GM19452 (cell line): Measurements from ENCODE around the gene CRYL1.

Experiments used
- ATAC-seq: cut with Tn5 transposase; IDR thresholded peaks from one replicate; pipeline ENCODE4 v1.9.1; 2021; ENCODE audit not compliant: unreplicated experiment

Gene CRYL1

DNA sequence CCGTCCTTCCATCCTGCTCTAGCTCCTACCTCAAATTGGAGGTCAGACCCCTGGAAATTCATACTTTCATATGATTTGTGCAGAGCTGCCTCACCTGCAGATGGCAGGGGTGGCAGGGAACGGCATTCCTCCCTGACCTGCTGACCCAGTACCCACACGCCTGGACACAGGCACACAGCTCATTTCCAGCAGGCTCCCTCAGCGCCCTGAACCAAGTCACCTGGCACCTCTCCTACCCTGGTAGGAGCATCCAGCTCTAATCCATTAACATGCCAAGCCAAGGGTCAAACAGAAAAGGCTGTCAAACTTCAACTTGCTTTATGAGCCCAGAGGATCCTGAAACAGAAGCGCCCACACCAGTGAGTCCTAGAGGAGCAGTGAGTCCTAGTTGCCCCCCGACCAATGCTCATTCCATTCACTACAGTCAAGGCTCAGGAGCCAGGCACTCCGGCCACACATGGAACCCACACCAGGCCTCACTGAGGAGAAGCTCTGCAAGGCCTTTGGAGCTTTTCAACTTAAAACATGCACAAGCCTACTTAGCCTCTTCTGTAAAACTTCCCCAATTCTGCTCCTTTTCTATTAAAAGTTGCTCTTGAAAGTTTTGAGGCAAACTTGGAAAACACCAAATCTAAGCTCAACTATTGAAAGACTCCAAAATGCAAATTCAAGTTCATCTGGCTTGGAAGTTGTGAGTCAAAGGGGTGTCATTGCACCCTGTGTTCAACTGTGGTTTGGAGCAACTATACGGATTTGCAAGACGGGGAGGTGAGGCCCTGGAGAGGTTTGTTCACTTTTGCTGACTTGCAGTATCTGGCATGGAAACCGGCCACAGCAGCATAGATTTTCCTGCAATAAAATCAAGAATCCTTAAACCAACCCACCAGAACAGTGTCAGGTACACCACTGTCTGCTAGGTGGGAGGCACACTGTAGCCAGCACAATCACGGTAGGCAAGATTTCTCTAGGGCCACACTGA lies 96.7 kb downstream of the CRYL1 start:
- no peak for ATAC-seq

DNA sequence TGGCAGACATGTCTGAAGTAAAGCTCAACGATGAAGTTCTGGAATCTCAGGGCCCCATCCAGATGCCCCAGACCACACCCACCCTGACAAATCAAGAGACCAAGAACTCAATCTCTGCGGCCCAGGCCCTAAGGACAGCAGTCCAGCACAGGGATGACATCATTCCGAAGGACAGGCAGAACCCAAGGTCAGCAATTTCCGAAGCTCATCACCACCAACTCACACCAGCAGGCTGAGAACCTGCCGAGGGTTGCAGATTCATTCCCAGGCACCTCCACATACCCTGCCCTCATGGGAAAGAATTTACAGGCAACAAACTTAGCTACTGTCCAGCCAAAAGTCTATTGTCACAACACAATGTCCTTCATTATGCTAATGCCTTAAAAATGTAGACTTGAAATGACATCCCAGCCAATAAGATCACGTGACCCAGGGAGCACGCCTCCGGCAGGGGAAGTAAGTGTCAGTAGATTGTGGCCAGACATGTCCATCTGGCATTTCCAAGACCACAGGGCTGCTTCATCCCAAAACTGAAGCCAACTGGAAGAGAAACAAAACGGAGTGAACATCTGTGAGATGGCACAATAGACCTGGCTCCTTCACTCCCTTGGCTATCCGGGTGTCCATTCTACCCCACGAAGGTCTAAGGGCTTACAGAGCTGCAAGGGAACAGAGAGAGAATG lies 98.8 kb downstream of the CRYL1 start:
- ATAC-seq: no peak

DNA sequence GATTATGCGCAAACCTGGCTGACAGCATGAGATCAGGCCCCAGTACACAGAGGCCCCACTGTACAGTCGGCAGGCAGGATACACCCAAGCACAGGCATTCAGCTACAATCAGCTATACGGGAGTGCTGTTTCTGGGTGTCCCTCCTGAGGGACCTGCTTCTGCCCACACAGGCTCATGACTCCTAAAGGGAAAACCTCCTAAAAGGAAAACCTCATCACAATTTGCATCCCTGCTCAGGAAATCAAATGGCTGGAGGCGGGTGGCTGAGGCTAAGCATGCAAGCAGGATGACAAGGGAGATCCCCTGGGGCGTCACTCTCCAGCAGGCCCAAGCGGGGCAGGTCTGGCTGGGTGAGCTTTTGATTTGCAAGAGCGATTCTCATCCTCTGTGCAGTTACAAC lies 99.8 kb downstream of the CRYL1 start:
- peak; percentile 45 for ATAC-seq

DNA sequence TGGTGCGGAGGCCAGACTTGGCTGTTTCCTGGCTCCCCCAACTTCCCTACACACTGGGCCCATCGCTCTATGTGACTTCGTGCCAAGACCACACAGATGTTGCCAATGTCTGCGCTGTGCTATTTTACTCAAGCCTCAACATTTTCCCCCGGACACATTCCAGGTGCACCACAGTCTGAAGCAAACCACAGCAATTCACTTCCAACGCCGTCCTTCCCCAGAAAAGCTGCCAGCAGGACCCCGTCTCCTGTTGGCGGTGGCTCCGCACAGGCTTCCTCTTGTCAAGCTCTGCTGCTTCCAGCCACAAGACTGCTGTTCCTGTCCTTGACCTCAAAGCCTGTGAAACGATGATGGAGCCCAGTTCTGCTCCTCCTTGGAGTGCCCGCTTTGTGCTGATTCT lies 100.7 kb downstream of the CRYL1 start:
- no peak for ATAC-seq

DNA sequence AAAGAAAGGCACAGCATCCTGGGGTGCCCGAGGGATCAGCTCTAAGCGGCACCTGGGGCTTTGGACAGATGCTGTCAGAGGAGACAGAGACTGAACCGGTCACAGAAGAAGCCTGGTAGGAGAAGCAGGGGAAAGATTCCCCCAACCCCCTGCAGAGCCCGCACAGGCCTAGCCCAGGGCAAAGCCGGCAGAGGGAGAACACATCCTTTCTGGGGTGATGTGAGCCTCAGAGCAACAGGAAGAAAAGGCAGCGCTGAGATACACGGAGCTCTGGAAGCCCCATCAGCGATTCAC lies 101.2 kb downstream of the CRYL1 start:
- no peak for ATAC-seq

DNA sequence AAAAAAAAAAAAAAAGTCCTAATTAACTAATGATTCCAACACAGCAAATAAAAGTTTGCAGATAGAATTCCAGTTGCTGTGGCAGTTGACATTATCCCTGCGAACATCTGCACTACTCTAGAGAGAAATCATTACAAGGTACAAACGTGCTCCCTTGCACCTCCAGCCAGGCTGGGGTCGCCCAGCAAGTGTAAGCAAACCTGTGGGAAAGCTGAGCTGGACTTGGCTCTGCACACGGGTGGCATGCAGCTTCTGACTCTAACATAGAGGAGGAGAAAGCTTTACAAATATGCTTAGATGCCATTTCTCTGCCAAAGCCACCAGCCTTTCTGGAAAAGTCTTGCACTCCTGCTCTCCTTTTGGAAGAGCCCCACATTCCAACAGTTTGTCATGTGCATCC lies 103.3 kb downstream of the CRYL1 start:
- no peak for ATAC-seq

DNA sequence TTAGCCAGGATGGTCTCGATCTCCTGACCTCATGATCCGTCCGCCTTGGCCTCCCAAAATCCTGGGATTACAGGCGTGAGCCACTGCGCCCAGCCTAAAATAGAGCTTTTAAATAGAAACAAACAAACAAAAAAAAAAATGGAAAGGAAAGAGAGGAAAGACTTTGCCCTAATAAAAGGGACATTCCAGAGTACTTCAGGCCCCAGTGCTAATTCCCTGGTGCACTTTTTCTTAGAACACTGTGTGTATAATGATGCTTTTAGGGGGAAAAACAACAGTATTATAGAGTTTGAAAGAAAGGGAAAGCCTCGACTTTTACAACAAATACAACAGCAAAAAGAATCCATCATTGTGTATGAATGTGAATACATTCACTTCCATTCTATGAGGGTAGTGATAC lies 104.7 kb downstream of the CRYL1 start:
- ATAC-seq: no peak

DNA sequence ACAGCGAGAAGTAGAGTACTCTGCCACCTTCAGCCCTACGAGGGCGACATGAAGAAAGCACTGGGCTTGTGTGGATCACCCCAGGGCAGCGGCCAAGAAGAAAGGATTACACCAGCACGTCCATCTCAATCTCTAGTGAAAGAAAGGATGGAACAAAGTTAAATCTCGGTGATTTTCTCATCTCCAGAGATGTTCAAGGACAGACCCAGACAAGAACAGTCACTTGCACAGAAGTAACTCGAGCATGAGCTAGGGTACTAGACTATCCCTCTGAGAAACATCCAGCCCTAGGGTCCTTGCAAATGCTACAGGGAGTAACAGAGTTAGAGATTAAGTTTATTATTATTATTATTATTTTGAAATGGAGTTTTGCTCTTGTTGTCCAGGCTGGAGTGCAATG lies 106.7 kb downstream of the CRYL1 start:
- no peak for ATAC-seq

DNA sequence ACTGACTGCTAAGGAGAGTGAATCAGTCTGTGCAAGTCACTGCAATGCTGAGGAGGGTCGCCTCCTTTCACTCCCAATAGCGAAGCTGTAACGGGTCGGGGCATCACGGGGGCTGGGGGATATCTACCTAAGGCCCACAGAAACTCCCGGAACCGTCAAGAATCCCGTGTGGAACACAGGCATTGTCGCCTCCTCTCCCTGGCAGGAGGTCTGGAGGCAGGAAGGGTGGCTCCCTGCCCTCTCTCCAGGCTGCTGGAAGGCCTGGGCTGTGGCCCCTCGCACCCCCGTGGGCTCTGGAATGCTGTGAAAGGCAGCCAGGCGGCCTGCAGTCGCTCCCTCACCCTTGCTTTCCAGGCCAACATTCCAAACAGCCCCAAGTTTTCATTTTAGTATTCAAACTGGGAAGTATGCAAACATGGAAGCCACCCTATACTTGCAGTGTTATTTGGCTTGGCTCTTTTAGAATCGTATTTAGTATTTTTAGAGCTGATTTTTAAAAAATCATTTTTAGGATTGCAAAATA lies 109.4 kb downstream of the CRYL1 start:
- ATAC-seq: no peak

DNA sequence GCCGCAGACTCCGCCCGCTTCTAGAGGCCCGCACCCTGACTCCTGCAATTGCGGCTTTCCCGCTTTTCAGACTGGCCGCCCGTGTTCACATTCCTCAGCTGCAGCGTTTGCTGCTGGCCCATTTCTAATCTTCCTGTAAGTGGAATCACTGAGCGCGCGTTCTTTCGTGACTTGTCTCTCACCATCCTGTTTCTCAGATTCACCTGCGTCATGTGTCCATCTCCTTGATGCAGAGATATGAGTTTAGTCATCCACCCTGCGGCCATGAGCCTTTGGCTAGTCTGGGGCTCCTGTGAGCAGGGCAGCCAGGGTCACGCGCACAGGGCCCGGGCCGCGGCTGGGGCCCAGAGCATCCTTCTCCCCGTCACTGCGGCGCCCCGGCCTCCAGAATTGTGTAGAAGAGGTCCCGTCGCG lies 110.0 kb downstream of the CRYL1 start:
- ATAC-seq: no peak

DNA sequence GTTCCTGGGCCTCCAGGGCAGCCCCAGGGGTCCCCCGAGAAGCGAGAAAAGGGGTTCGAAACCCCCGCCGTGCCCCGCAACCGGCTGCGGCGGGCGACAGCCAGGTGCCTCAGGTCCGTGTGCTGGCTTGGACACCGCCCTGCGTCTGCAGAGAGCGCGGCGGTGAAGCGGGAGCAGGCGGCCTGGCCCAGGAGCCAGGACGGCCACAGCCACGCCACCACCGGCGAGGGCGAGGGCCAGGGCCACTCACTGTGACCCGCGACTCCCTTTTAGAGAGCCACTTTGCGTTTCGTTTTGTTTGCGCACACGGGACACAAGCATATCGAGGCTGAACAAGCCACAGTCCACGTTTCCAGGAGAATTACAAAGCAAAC lies 110.4 kb downstream of the CRYL1 start:
- no peak for ATAC-seq

DNA sequence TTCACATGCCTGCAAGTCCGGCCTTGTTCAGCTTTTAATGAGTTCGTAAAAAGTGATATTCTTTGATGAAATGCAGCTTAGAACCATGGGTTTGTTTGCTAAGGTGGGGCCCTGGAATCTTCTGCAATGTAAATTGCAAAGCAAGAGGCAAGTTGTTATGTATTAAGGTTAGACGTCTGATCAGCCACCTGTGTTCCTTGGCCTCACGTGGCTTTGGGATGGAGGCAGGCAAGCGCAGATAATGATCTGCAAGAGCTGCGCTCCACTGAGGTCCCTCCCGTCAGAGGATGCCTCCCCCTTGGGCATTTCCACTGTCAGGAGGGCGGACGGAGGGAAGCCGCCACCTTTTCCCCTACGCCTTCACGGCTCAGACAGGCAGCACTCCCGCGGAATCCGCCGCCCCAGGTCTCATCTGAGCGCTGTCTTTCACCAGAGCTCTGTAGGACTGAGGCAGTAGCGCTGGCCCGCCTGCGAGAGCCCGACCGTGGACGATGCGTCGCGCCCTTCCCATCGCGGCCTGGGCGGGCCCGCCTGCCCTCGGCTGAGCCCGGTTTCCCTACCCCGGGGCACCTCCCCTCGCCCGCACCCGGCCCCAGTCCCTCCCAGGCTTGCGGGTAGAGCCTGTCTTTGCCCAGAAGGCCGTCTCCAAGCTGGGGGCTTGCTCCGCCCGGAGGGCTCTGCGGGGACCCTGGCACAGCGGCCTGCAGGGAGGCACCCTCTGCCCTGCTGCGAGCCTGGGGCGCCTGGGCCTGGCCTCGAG lies 110.9 kb downstream of the CRYL1 start:
- no peak for ATAC-seq

DNA sequence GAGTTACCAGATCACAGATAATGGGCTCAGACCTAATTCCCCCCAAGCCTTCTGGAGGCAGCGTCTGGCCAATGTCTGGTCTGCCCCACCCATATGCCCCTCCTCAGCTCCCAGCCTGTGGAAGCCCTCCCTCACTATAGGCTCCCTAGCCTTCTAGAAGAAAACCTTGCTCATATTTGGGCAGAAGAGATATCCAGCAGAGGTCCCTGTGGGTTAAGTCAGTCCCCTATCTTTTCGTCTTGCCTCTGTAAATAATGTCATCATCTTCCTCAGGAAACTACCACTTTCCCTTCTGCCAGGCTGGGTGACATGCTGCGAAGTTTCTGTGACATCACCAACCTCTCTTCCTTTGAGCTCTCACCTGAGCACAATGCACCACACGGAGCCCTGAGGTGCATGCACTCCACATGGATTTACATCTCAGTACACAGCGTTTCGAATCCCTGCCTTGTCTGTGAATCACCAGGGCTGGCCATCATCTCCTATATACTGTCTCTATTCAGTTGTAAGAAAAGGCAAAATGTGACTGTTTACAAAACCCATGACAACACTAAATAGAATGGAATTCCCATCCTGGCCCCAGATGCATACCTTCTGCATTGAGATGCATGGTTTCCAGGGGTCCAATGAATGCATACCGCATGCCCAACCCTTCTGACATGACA lies 112.8 kb downstream of the CRYL1 start:
- no peak for ATAC-seq

DNA sequence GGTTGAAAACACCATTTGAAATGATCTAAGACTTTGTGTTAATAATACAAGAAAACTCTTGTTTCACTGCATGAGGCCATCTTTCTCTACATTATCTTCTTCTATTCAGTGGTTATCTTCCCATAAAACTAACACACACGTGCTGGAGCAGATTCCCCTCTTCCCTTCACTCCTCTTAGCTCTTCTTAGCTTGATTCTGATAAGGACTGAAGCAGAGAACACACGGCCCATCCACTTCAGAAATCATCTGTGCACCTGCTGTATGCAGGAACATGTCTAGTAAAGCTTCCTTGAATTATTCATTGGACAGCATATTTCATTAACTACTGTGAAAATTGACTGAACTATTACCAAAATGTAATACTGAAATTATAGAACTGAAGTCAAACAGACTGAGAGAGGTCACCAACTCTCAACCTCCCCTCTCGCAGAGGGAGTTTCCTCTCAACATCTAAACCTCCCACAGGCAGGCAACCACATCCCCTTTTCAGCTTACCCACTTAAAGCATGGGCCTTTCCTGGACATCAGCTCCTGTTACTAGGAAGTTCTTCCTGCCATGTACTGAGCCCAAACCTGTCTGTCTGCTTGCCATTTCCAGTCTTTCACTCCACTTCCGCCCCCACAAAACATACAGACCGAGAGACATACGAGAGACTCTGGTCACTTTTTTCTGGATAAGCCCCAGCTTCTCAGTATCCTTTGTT lies 113.9 kb downstream of the CRYL1 start:
- ATAC-seq: peak; percentile 94

DNA sequence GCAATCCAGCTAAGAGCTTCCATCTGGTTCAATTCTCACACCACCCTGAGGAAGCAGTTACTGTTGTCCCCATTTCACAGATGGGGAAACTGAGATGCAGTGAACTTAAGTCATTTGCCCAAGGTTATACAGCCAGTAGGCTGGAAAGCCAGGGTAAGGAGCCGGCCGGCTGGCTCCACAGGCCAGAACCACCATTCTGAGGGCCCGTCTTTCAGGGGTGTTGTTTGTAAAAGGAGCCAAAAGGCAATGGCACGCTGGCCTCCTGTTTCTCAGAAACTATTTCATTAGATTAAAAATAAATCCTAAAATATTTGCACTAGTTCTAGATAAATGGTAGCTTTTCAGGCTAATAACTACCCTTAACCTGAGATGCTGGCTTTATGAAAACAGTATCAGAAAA lies 114.9 kb downstream of the CRYL1 start:
- no peak for ATAC-seq

DNA sequence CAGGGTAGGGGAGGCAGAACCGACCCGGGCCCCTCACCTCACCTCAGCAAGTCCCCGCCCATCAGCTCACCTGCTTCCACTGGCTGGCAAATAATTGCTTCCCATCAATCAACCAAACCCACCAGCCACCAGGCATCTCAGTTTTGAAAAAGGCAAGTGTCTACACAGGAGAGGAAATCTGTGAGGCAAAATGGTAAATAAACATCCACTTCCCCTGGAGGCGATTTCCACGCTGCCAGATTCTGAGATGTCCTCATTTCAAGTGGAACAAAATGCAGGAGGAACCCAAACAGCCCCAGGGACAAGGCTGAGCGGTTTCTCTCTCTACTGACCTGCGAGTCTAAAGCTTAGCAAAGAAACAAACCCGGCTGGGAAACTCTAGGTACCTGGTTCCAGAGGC lies 117.5 kb downstream of the CRYL1 start:
- no peak for ATAC-seq

DNA sequence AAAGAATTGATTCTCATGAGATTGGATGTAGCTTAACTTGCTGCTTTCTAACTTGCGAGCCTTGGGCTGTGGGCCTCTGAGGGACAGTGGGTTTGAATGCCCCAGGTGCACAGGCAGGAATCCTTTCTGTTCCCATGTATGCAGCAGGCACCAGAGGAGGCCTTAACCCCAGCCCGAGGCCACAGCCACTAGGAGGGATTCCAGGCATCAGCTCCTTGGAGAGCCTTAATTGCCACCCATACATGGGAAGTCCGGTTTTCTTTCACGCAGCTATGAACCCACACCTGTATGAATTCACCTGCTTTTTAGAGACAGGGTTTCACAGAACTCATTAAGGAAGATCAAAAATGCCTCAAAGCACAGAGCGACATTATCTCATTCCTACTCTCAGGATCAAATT lies 117.9 kb downstream of the CRYL1 start:
- no peak for ATAC-seq

DNA sequence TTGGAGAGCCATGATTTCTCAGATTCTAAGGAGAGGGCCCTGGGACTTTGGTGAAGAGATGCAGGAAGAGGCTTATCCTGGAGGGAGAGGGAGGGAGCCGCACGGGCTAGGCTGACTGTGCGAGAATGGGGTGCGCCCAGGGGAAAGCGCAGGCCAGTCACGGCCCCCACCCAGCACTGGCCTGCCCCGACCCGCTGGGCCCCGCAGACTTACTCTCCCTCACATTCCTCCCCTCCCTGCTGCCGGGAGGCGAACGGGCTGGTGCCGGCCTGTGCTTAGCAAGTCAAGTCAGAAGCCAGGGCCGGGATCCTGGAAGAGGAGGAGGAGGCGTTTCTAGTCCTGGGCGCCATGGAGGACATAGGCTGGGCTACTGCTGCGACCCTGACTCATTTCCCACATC lies 120.0 kb downstream of the CRYL1 start:
- ATAC-seq: no peak

DNA sequence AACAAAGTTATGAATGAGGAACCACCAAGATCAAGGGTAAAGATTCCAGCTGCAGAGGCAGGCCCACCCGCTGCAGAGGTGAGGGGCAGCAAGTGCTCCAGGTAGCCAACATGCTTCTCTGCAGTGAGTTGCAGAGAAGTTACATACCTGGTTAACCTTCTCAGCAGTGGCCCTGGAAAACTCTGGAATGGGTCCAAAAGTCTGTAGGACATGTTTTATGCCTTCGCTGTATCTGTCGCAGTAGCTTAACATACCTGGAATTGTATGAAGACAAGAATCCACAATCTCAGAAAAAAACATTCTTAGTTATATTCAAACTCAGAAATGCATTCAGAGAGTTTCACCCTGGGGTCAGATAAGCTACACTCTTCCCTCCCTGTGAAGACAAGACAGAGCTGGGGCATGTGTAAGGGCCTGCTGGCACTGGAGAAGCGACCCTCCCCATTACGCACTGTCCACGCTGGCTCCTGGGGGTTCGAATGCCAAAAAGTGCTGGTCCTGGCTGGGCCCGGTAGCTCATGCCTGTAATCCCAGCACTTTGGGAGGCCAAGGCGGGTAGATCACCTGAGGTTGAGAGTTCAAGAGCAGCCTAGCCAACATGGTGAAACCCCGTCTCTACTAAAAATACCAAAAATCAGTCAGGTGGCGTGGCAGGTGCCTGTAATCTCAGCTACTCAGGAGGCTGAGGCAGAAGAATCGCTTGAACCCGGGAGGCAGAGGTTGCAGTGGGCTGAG lies 121.0 kb downstream of the CRYL1 start:
- ATAC-seq: no peak

DNA sequence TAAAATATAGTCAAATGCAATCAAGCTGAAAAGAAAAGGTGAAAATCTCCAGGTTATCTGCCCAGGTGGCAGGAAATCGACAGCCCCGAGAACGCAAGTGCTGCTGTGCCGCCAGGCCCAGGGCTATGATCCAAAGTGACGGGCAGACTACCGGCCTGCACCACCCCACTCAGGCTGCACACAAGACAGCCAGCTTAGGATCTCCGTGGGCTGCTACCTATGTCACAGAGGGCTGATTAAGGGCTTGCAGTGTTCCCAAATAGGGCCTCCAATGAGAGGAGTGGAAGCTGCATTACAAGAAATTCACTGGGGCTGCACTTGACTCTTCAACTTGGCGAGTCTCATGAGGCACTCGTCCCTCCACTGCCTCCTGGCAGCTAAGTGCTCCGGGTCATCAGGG lies 121.8 kb downstream of the CRYL1 start:
- ATAC-seq: no peak
